NCI-H2107 treated with DMSO at 0.1 percent for 48 hours (cell line): ENCODE results near the gene EXOC3.
"Not testable (repeated sequence)": the region's sequence is repeated elsewhere in the genome, so short reads cannot be mapped to it uniquely, and the experiment has no call there.

Experiments used
- DNase-seq: peaks from one replicate; lab custom pipeline; 2025; ENCODE audit not compliant: unreplicated experiment; lab: John Stamatoyannopoulos, UW

The EXOC3 gene

DNA sequence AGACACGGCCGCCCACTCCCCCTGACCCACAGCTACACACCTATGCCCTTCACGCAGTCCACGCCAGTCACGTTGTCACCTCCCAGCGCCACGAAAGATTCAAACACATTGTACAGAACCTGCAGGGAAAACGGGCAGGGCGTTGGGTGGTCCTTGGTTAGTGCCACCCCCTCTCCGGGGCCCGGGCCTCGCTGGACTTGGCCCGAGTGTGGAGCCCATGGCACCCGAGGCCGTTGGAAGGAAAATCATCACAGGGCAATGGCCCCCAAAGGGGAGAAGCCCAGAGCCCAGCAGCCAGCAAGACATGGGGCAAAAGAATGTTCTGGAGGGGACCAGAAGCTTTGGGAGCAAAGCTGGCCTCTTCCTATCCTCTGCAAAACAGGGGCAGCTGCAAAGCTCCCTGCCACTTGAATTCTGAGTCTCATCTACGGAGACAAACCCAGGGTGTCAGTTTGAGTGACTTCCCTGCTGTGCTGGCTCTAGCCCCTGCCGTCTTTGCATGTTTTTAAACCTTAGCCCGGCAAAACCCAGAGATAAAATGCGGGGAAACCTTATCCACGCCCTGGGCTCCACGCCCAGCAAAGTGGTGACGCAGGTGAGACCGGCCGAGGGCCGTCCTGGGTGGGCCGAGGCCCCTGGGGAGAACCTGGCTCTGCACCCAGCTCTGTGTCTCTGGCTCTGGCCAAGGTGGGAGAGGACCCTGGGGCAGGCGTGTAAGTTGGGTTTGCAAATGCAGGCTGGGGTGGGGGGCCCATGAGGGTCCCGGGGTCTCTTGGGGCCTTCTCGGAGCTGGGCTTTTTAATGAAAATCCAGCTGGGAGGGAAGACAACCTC lies 42.4 kb downstream of the EXOC3 start:
- peak; percentile 68 for DNase-seq

- peak; percentile 84 for DNase-seq
These were observed 43.0 kb downstream of the EXOC3 start for GRCh38 chr5:485946-486491.

- DNase-seq: not testable (repeated sequence)
These were observed 43.6 kb downstream of the EXOC3 start for GRCh38 chr5:486597-486996.

DNA sequence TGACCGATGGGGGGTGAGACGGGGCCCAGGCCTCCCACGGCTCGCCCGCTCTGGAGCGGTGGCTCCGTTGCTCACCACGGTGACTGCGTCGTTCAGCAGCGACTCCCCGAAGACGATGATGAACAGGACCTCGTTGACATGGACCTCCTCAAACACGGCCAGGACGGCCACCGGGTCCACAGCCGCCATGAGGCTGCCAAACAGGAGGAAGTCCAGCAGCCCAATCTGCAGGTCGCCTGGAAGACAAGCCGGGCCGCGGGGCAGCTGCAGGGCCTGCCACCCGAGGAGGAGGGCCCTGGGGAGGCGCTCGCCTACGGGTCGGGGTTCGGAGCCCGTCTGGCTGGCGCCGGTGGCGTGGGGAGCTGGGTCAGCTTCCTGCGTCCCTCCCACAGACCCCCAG lies 45.3 kb downstream of the EXOC3 start:
- DNase-seq: no peak

DNA sequence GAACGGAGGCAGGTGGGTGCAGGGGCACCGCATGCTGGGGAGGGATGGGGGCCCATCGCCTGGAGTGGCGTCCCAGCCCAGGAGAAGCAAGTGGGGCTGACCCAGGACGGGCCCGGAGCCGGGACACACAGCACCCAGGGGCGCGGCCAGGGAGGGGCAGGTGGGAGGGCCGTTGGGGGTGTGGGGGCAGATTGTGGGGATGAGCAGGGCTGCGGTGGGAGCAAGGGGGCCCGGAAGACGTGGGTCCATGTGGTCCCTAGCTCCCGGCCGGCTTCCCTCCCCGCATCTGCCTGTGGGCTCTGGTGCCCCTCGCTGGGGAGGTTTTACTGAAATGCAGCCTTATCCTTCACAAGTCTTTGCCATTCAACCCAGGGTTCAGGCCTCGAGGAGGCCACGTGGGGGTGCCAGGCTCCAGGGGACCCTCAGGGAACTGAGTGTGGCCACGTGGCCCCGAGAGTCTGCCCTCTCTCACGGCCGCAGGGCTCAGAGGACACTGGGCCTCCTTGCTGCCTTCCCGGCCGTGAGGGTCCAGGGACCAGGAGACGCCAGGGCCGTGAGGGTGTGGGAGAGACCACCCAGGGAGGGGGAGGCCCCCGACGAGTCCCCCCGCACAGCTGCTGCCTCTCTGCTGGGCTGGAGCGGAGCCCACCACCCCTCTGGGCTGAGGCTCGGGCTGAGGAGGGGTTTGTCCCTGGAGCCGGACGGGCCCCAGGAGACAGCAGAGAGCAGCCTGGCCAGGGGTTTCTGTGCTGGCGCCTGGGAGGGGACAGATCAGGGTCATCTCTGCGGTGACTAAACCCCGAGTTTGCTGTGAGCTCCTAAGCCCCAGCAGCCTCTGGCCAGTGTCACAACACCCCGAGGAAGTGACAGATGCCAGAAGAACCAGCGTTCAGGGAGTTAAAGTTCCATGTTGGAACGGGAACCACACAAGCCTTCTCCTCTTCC lies 46.0 kb downstream of the EXOC3 start:
- DNase-seq: no peak

DNA sequence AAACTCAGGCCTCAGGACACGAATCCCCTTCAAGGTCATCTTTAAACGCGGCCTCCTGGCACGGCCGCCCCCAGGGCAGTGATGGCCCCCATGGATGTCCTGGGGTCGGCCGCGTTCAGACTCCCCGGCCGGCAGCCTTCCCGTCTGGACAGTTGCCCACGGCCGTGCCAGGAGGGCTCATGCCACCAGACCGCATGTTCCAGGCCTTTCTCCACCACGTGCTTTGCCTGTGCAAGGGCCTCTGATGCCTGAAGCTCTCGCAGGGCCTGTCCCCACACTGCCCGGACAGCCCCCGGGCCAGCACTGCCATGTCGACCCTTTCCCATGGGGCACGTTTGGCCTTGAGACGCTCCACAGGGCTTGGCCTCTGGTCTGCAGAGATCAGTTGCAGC lies 46.7 kb downstream of the EXOC3 start:
- DNase-seq: no peak

GRCh38 chr5:490116-491106 lies 47.4 kb downstream of the EXOC3 start:
- DNase-seq: peak; percentile 93

- DNase-seq: no peak
These were observed 48.3 kb downstream of the EXOC3 start for GRCh38 chr5:491119-491855.

DNA sequence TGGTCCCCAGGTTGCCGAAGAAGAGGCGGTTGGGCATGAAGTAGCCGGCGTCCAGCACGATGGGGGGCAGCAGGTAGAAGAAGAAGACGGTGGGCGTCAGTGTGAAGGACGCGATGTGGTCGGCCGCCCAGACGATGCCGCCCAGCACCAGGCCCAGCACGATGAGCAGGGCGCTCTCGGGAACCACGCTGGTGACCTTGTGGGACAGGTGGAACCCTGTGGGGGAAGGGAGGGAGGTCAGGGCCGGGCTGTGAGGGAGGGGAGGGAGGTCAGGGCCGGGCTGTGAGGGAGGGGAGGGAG lies 48.8 kb downstream of the EXOC3 start:
- DNase-seq: no peak

DNA sequence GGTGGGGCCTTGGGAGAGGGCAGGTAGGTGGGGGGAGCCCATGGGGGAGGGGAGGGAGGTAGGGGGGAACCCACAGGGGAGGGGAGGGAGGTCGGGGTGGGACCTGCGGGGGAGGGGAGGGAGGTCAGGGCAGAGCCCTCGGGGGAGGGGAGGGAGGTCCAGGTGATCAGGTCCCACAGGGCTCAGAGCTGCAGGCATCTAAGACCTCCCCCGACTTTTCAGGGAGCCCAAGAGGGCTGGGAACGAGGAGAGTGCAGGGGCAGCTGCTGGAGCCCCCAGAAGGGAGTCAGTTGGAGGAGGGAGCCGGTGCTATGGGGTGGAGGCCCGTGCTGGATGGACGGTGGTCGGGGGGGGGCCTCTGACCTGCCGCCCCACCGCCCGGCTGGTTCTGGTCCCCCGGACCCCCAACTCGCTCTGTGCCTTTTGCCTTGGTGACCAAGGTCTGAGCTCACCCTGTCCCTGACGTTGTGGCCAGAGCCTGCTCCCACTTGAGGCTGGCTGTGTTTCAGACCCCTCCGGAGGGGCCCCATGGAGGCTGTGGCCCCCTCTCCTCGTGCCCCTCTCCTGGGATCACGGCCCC lies 49.4 kb downstream of the EXOC3 start:
- DNase-seq: no peak

DNA sequence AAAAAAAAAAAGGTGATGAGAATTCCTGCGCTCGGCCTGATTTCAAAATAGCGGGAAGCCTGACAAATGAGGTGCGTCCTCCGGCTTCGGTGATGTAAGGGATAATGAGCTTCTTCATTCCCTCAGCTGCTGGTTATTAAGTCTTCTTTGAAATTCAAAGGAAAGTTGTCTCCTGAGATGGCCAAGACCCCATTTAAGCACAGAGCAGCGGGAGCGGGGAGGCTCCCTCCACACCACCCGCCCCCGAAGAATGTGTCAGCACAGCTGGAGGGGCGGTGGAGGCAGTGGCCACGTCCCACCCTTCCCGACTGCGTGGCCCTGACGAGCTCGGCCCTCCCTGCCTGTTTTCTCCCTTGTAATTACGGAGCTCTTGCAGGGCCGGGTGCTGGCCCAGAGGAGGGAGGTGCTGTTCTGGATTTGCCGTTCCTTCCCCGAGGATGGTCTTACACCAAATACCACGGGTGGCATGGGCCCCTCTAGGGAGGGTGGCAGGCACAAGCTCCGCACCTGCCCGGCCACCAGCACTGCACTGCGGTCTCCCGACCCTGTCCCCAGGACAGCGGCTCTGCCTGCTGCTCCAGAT lies 50.2 kb downstream of the EXOC3 start:
- no peak for DNase-seq

GRCh38 chr5:493758-494157 lies 50.8 kb downstream of the EXOC3 start:
- DNase-seq: no peak

- no peak for DNase-seq
These were observed 51.8 kb downstream of the EXOC3 start for GRCh38 chr5:494667-495255.

DNA sequence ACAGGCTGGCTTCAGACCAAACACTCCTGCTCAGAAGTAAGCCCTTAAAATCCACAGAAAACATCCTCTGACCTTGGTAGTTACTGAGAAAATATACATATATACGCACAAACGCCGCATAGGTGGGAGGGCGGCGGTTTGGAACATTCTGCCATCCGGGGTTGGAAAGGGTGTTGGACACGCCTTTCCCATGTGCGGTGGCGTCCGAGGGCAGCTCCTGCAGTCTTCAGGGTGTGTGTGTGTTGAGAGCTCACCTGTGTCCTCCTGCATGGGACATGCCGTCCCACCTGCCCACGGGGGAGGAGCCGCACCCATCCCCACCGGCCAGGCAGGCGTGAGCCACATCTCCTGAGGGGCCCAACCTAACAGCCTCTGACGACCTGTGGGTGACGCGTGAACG lies 53.1 kb downstream of the EXOC3 start:
- DNase-seq: no peak

GRCh38 chr5:497090-497700 lies 54.2 kb downstream of the EXOC3 start:
- DNase-seq: no peak

GRCh38 chr5:497871-498509 lies 55.0 kb downstream of the EXOC3 start:
- no peak for DNase-seq

- peak; percentile 12 for DNase-seq
These were observed 56.5 kb downstream of the EXOC3 start for GRCh38 chr5:499233-500209.
